NOMO-1 treated with dmso at 0.1 percent for 144 hours (cell line): ENCODE measurements around the gene NTN3.
"Not testable (repeated sequence)": the region's sequence is repeated elsewhere in the genome, so short reads cannot be mapped to it uniquely, and the experiment has no call there.

Experiments
- DNase-seq: peaks from one replicate; lab custom pipeline; 2025; ENCODE audit not compliant: unreplicated experiment; lab: John Stamatoyannopoulos, UW

The NTN3 gene

DNA sequence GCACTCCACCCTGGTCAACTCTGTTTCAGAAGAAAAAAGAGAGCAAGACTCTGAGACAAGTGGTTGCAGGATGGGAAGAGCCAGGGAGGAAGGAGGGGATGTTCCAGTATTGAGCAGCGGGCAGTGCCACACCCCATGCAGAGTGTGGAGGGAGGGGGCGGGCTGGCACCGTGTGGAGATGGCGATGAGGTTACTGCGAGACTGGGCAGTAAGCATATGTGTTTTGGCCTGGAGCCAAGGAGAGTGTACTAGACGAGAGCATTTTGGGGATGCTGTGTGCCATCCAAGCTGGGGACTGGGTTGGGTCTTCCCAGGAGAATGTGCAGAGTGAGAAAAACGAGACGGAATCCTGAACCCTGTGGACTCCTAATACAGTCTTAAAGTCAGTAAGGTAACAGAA lies 7.2 kb downstream of the NTN3 start:
- DNase-seq = no peak

DNA sequence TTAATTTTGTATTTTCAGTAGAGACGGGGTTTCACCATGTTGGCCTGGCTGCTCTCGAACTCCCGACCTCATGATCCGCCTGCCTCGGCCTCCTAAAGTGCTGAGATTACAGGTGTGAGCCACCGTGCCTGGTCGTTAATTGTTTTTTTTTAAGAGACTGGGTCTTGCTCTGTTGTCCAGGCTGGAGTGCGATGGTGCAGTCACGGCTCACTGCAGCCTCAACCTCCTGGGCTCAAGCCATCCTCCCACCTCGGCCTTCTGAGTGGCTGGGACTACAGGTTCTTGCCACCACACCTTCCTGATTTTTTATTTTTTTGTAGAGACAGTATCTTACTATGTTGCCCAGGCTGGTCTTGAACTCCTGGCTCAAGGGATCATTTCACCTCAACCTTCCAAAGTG lies 8.9 kb downstream of the NTN3 start:
- not testable (repeated sequence) for DNase-seq

DNA sequence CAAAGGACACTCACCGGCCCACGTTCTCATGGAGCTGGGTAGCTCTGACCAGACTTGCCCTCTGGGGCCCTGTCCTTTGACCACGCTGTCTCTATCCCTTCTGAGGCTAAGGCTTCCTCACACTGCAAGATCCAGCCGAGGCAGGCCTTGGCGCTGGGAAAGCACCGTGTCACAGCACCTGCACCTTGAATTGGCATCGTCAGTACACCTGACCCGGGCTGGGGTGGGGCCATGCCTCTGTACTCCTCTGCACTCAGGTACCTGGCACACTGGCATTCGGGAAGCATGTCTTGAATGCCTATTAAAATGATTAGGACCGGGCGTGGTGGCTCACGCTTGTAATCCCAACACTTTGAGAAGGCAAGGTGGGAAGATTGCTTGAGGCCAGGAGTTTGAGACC lies 9.9 kb downstream of the NTN3 start:
- no peak for DNase-seq

DNA sequence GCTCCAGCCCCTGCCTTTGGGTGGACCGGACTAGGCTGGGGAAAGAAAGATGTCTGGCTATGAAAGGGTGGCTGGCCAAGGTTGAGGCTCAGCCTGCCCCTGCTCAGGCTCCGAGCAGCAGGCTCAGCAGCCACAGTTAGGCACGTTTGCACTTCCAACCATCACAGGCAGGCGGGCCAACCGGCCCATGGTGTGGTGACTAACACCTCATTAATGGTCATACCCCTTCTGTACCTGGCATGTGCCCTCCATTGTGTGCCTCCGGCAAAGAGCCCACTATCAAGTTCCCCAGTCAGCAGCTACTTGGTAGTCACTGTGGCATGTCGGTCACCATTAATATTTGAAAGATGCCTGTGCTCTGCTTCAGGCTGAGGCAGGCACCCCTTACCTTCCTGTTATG lies 10.6 kb downstream of the NTN3 start:
- no peak for DNase-seq

DNA sequence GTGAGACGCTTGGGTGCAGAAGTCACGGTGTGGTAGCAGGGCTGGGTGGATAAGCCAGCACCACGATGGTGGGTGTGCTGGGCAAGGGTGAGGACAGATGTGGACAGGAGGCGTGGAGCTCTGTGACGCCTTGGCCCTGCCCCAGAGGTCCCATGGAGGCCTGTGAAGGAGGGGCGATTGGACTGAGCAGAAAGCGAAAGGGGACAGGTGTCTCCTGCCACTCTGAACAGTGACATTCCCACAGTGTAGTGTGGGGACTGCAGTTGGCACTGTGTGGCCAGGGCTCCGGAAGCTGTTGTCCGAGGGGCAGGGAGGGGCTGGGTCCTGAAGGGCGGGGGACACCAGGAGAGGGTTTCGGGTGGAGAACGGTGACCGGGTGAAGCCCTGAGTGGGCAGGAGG lies 11.2 kb downstream of the NTN3 start:
- DNase-seq = no peak

DNA sequence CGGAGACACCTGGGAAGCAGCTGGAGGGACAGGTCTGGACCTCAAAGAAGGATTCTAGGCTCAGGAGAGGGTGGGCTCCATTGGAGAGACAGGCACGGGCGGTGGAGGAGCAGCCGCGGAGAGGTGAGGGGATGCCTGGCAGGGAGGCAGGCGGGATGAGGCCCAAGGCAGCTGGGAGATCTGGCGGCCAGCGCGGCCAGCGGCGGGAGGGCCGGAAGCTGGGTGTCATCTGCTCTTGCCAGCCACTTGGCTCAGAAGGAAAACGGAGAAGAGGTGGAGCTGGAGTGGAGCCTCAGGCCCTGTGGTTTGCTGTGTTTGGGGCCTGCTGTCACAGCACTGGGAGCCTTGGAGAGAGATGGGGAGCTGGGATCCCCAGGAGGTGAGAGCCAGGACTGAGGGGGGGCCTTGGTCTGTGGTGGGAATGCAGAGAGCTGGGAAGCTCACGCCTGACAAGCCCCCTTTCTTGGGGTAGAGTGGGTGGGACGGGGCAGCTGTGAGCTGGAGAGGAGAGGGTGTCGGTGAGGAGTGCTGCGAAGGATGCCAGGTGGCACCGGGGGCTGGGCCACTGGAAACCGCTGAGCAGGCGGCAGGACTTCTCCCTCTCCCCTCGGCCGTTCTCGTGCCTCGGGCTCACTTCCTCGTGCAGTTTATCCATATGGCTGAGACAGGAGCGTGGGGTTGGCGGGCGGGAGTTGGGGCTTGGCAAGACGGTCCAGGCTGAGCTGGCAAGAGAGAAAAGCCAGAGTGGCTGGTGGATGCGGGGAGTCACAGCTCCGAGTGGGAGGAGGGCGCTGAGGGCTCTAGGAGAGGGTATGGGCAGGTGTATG lies 11.8 kb downstream of the NTN3 start:
- DNase-seq = no peak

DNA sequence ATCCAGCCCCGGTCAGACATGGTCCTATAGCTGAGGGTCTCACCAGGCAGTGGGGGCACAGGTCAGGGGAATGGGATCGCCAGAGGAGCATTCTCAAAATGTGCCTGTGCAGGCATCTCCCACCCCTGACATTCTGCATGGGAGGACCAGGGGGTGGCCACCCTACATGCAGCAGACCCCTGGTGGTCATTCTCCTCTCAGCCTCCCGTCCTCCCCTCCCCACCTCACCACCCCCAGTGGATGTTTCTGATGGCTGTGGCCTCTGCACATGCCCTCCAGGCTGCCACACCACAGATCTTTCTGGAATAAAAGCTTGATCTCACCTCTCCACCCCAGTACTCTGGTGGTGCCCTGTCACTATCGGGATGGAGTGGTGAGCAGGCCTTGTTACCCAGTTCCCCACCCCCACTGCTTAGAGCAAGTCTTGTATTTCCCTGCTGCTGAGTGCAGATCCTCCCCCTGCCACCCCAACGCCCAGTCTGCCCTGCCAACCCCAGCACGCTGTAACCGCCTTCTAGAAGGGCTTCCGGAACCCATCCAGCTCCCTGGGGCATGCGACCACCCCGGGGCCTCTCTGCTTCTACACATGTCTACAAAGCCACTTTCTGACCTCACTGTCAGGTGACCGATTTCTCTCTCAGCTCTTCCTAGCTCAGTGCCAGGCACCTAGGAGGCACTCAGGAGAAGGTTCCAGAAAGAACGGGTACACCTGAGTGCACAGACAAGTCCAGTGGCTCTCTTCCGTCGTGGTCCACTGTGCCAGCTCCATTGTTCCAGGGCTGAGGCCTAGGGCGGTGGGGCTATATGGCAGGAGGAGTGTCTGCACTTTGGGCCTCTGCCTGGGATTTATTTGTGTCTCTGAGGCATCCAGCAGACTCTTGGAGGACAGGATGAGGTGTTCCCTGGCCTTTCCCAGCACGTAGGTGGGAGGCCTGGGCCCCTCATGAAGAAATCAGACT lies 13.1 kb downstream of the NTN3 start:
- DNase-seq = no peak

DNA sequence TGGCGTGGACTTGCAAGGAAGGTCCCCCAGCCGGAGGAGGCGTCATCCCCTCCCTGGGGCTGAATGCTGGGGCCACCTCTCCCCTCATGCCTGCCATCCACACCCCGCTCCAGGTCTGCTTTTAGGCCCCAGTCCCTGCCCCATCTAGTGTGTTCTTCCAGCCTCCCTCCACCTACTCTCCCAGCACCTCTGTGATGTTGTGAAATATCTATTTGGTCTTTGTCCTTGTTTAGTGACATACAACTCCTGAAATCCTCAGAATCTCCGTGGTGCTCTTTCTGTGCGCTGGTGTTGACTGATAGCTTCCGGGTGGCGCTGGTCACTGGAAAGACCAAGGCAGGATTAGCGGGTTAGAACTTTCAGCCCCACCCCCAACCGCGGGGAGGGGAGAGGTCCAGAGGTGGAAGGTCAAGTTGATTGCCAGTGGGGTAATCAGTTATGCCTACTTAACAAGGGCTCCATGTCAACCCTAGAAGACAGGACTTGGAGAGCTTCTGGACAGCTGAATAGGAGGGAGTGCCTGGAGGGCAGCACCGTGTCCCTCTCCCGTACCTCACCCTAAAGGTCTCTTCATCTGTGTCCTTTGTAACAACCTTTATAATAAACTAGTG lies 13.9 kb downstream of the NTN3 start:
- DNase-seq = no peak

DNA sequence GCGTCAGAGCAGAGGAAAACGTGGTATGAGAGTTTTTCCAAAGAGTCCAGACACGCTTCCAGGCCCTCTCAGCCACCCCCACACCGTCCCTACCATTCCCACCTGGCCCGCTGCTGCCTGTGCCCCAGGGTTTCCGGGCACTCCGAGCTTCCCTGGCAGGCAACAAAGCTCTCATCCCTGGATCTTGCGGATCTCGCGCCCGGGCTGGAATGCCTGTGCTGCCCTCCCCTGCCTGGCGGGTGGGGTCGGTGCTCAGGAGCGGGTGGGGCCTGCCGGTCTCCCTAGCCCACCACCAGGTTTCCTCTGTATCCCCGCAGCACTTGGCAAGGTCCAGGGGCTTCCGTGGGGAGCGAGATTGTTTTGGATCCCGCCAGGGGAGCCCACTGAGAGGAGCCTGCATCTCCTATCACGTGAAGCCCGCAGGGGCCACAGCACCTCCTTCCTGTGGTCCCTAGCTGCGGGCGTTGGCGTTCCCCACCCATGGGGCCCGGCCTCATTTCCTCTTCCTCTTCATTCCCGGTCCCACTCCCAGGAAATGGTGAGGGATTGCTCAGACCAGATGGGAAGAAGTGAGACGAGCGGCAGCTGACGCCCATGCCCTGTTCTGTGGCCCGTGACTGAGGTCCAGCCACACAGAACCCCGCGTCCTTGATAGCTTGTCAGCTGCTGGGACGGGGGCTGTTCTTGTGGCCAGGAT lies 14.9 kb downstream of the NTN3 start:
- DNase-seq = no peak

DNA sequence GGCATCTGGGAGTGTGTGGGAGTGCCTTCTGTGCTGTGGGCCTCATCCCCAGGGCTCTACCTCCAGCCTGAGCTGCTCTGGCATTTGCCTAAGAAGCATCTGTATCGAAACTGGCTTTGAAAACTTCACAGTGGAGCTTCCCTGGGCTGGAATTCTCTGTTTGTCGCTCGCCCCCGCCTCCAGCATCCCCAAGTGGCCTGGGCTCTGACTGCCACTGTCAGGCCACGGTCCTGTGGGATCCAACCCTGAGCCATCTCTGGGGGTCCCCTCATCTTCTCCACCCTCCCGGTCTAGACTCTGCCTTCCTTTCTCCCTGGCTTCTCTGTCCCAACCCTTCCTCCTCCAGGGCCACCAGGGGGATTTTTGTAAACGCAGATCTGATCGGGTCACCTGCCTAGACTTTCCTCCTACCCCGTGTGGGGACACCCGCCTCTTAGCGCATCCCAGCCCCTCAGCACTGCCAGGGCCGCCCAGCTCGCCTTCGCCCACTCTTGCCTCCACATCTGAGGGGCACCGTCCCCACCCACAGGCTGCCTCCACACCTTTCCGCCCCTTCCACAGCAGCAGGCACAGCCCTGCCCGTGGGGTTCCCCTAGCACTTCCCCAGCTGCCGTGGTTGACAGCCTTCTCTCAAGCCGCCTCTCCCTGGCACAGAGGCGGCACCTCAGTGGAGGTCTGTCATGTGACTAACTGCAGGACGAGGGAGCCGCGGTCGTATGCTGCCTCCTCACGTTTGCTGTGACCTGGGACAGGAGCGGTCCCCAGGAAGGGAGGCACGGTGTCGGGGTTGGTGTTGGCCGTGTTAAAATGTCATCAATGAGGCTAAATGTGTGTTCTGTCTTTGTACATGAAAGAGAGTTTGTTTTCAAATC lies 15.8 kb downstream of the NTN3 start:
- DNase-seq = no peak

DNA sequence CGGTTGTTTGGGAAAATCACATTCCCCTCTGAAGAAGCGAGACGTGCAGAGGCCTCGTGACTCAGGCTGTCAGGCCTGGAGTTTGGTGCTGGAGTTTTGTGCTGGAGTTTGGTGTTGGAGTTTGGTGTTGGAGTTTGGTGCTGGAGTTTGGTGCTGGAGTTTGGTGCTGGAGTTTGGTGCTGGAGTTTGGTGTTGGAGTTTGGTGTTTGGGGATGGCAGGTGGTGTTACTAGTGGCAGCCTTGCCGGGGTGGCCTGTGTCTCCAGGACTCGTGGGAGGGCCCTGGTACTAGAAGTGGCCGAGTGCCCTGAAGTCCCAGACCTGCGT lies 16.4 kb downstream of the NTN3 start:
- DNase-seq = no peak

DNA sequence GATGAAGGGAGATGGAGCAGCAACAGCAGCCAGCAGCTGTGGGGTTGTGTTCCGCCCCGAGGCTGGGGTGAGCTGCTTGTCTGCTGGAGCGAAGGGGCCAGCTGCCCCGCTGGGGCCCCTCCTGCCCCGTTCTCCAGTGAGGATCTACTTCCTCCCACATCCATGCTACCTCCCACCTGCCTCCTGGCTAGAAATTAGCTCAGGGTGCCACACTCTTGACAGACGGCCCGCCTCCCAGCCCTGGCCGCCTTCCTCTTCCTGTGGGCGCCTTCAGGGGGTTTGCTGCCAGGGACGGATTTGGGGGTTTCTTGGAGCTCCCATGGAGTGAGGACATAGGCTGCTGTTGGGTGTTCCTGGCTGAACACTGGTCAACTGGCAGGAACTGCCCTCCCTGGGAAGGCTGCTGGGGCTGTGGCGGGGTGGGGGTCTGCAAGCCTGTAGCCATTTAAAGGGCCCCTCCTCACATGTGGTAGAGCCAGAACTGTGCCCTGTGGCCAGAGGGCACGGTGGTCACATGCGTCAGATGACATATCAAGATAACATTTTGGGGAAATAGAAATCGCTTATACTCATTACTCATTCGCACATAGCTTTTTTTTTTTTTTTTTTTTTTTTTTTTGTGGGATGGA lies 16.9 kb downstream of the NTN3 start:
- DNase-seq = no peak

DNA sequence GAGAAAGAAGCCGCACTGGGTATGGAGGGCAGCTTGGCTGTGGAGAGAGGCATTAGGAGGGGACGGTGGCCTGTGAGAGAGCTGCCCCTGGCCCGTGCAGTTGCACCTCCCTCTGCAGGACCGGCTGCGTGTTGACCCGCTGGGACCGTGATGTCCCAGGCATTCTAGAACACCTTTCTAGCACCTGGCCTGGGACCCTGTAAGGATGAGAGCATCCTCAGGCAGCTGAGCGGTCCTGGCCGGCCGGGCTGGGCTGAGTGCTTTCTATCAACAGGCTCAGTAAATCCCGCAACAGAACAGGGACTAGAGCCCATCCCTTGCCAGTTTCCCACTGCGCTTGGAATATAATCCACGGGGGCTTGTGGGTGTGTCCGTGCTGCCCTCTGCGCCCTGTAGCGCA lies 18.5 kb downstream of the NTN3 start:
- DNase-seq = no peak

DNA sequence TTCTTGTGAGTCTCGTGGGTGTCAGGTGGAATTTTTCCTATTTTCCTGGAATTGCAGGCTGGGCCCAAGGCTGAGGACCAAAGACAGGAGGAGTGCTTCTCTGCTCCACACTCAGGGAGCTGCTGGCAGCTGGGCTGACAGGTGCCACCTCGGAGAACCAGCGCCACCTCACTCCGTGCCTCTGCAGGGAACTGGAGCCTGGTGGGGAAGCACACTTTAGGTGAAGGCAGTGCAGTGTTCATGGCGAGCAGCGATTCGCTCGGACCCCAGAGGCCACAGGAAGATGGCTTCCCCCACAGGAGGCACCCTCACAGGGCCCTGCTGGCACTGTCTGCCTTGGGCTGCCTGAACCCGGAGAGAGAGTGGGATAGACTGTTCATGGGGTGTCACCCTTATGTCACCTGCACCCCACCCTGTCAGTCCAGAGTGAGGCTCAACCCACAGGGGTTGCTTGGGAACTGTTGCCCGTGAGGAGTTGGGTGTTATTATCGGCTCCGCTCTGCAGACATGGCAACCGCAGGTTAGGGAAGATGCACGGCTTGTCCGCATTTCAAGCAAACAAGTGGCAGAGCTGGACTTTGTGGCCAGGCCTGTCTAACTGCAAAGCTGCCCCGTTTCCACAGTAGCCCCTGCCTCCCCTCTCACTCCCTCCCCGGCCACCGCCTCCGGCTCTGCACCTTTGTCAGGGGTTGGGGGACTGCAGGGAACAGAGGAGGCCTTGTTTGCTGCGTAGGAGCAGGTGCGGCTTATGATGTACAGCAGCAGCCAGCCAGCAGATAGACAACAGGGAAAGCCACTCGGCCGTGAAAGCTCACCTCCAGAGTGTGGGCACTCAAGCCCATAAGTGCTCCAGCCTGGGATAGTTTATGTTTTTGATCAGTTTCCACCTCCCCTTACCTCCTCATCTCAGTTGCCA lies 19.4 kb downstream of the NTN3 start:
- no peak for DNase-seq

DNA sequence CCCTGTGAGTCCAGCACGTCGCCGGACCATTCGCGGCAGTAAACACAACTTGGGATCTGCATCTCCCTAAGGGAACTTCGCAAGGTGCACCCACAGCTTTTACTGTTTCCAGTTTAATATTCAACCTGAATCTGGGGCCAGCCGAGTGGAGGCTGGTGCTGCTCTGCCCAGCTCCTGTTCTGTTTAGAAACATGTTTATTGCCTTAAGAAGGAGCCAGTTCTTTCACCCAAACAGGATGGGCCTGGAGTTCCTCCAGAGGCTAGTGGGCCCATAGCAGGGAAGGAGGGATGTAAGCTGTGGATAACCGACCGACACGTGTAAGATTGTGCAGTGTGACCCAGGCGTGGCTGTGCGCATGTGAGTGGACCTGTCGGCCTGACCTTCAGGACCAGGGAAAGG lies 21.2 kb downstream of the NTN3 start:
- DNase-seq = no peak

DNA sequence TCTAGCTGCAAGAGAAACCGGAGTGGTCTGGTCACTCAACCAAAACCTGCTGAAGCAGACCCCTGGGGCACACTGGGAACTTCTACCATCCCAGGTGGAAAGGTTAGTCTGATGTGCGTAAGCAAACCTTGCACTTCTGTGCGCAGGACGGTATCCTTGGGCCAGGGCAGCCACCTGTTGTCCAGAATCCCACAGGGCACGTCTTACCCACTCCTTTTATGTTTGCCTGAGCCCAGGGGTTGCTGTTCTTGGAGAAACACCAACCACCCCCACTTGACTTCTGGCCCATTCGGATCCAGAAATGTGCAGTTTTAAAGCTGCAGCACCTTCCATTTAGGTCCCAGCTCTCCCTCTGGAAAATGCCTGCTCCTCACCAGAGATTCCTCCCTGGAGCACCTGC lies 22.5 kb downstream of the NTN3 start:
- DNase-seq = no peak

DNA sequence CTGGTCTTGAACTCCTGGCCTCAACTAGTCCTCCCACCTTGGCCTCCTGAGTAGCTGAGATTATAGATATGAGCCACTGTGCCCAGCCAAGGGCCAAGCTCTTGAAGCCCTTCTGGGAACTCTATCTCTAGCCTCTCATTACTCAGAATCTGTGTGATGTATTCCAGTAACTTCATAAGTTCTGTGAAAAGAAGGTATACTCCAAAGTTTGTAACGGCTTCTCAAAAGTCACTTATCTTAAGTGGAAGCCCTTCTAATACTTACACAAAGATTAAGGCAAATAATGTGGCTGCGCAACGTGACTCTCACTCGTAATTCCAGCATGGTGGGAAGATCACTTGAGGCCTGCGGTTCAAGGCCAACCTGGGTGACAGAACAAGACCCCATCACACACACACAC lies 23.5 kb downstream of the NTN3 start:
- DNase-seq = no peak

DNA sequence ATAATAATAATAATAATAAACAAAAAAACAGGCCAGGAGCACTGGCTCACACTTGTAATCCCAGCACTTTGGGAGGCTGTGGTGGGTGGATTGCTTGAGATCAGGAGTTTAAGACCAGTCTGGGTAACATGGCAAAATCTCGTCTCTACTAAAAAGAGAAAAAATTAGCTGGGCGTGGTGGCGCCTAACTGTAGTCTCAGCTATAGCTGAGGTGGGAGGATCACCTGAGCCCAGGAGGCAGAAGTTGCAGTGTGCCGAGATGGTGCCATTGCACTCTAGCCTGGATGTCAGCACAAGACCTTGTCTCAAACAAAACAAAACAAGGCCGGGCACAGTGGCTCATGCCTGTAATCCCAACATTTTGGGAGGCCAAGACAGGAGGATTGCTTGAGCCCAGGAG lies 23.9 kb downstream of the NTN3 start:
- DNase-seq = no peak
